Neural progenitor cell (in vitro differentiated cells): ENCODE data around the gene PFN4. TPM values are rescaled to one million over a fixed set of nuclear protein-coding genes. Genes with fewer than 3 reads are reported as not detected.

Source experiments
- DNase-seq: peaks from one replicate; pipeline ENCODE4 v3.0.0-alpha.2; 2016; ENCODE audit warnings: low spot score
- H2AFZ ChIP-seq: fragments of 200-600 bp; sonication (generic); replicated peaks from 2 replicates; pipeline ENCODE4 v1.6.1; 2016; ENCODE audit warnings: antibody characterized with exemption
- H3F3A ChIP-seq: fragments of 200-600 bp; sonication (generic); 2 replicates; pipeline ENCODE4 v1.6.1; 2016; ENCODE audit warnings: antibody characterized with exemption, low read depth
- H3K27ac ChIP-seq: fragments of 200-600 bp; sonication (generic); 2 replicates; pipeline ENCODE4 v1.5.1; 2016; ENCODE audit warnings: mild to moderate bottlenecking
- H3K27me3 ChIP-seq: fragments of 200-600 bp; sonication (generic); 2 replicates; pipeline ENCODE4 v1.6.1; 2016; ENCODE audit warnings: mild to moderate bottlenecking, moderate library complexity
- H3K36me3 ChIP-seq: fragments of 200-600 bp; sonication (generic); 2 replicates; pipeline ENCODE4 v1.5.1; 2016
- H3K4me1 ChIP-seq: fragments of 200-600 bp; sonication (generic); 2 replicates; pipeline ENCODE4 v1.6.1; 2016; ENCODE audit warnings: mixed run types
- H3K4me2 ChIP-seq: fragments of 200-600 bp; sonication (generic); 2 replicates; pipeline ENCODE4 v1.6.1; 2016
- H3K4me3 ChIP-seq: fragments of 200-600 bp; sonication (generic); 2 replicates; pipeline ENCODE4 v1.5.1; 2016
- H3K79me2 ChIP-seq: fragments of 200-600 bp; sonication (generic); 2 replicates; pipeline ENCODE4 v1.6.1; 2016; ENCODE audit warnings: low read depth
- H3K9ac ChIP-seq: fragments of 200-600 bp; sonication (generic); 2 replicates; pipeline ENCODE4 v1.6.1; 2016
- H3K9me3 ChIP-seq: fragments of 200-600 bp; sonication (generic); 2 replicates; pipeline ENCODE4 v1.5.1; 2016; ENCODE audit warnings: low read depth
- H4K20me1 ChIP-seq: fragments of 200-600 bp; sonication (generic); 2 replicates; pipeline ENCODE4 v1.6.1; 2016; ENCODE audit warnings: low read depth
- H3K27ac Mint-ChIP-seq: 3 replicates; pipeline ENCODE4 v1.8.0; 2021; ENCODE audit warnings: mixed read lengths
- H3K27me3 Mint-ChIP-seq: 2 replicates; pipeline ENCODE4 v1.8.0; 2022; ENCODE audit warnings: low read depth, mild to moderate bottlenecking, inconsistent platforms, moderate library complexity, mixed read lengths; ENCODE audit not compliant: insufficient read depth
- H3K36me3 Mint-ChIP-seq: 3 replicates; pipeline ENCODE4 v1.8.0; 2021; ENCODE audit warnings: mixed read lengths
- H3K4me1 Mint-ChIP-seq: 3 replicates; pipeline ENCODE4 v1.8.0; 2021; ENCODE audit warnings: mixed read lengths
- H3K4me3 Mint-ChIP-seq: 3 replicates; pipeline ENCODE4 v1.8.0; 2021; ENCODE audit warnings: mild to moderate bottlenecking, moderate library complexity, mixed read lengths
- H3K9me3 Mint-ChIP-seq: 3 replicates; pipeline ENCODE4 v1.8.0; 2020; ENCODE audit warnings: mixed read lengths
- EZH2 ChIP-seq: fragments of 200-600 bp; sonication (generic); IDR thresholded peaks from 2 replicates; pipeline ENCODE4 v1.6.1; 2017; ENCODE audit warnings: antibody characterized with exemption, mild to moderate bottlenecking, moderate library complexity
- EZH2phosphoT487 ChIP-seq: fragments of 200-600 bp; sonication (generic); IDR thresholded peaks from 2 replicates; pipeline ENCODE4 v1.6.1; 2017; ENCODE audit warnings: antibody characterized with exemption
- total RNA-seq: library from RNA; depleted of rRNA; stranded (reverse); fragments of >200 nt; gene quantifications from 2 replicates; pipeline ENCODE4 v1.2.3, GENCODE V29; 2015; ENCODE audit warnings: low replicate concordance
- TF ChIP-seq, protein P1 (sequence below): fragments of 200-600 bp; sonication (generic); IDR thresholded peaks from 2 replicates; pipeline ENCODE4 v1.5.1; 2017; ENCODE audit warnings: antibody characterized with exemption, mild to moderate bottlenecking

The PFN4 gene
- total RNA-seq, 1 donor from 2014 or later: 0.21 TPM

DNA sequence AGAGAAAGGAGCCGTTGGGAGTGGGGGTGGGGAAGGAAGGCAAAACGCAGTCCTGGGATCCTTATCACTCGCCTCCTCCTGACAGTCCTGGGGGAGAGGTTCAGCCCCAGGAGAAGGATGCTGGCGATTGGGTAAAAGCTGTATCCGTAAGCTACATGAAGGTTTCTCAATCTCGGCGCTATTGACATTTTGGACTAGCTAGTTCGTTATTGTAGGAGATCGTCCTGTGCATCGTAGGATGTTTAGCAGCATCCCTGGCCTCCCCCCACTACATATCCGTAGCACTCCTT lies 38.0 kb downstream of the PFN4 start:
- Mint-ChIP-seq H3K4me3 (peak overlapping the region; percentile 93), H3K9me3 (no peaks in the 10 kb centered on the region), H3K4me1 (peaks cover 20% of the 10 kb centered on the region), H3K27me3 (peaks cover 5% of the 10 kb centered on the region), H3K36me3 (peaks cover 11% of the 10 kb centered on the region), H3K27ac (peak overlapping the region; percentile 97)
- Histone ChIP-seq H3K4me1 (peaks cover 12% of the 10 kb centered on the region), H3F3A (peaks cover 30% of the 10 kb centered on the region), H3K27ac (no peak overlapping the region), H3K4me3 (peak overlapping the region; percentile 59), H3K79me2 (peaks cover 8% of the 10 kb centered on the region), H3K27me3 (no peaks in the 10 kb centered on the region), H2AFZ (peak overlapping the region; percentile 91), H3K9me3 (no peaks in the 10 kb centered on the region), H3K9ac (peak overlapping the region; percentile 56), H3K4me2 (peak overlapping the region; percentile 78), H3K36me3 (no peaks in the 10 kb centered on the region), H4K20me1 (no peaks in the 10 kb centered on the region)
- no peak for DNase-seq
- TF ChIP-seq EZH2phosphoT487 (no peak), EZH2 (no peak)
- TF ChIP-seq, protein P1, sequence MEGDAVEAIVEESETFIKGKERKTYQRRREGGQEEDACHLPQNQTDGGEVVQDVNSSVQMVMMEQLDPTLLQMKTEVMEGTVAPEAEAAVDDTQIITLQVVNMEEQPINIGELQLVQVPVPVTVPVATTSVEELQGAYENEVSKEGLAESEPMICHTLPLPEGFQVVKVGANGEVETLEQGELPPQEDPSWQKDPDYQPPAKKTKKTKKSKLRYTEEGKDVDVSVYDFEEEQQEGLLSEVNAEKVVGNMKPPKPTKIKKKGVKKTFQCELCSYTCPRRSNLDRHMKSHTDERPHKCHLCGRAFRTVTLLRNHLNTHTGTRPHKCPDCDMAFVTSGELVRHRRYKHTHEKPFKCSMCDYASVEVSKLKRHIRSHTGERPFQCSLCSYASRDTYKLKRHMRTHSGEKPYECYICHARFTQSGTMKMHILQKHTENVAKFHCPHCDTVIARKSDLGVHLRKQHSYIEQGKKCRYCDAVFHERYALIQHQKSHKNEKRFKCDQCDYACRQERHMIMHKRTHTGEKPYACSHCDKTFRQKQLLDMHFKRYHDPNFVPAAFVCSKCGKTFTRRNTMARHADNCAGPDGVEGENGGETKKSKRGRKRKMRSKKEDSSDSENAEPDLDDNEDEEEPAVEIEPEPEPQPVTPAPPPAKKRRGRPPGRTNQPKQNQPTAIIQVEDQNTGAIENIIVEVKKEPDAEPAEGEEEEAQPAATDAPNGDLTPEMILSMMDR: no peak

DNA sequence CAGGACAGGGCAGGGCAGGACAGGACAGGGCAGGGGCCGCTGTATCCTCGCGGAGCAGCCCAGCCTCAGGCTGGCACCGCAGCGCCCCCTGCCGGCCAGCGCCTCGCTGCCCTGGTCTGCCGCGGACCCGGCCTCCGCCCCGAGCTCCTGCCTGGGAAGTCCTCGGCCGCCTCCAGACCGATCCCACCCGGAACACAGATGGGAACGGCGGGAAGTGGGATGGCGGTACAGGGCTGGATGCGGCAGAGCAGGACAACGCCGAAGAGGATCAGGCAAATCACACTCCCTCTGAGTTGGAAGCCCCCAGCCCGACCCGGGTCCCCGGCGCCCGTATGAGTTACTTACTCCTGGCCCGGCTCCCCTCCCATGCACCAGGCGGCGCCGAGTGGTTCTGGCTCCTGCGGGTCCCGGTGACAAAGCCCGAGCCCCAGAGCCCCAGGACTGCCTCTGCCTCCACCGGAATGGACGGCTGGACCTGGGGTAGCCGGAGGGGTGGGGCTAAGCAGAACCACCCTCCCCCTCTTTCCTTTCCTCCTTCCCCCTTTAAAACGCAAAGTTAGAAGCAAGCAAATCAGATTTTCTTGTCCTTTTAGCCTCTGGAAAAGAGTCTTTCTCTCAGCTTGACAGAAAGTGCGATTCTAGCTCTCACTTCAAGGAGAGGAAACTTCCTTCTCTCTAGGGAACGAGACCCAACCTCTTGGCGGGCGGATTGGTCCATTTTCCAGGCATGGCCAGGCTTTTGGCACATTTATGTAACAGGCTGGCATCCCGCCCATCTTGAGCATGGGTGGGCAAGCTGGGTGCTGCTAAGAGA lies 38.5 kb downstream of the PFN4 start, which contains the start of gene TP53I3:
Gene TP53I3, minus strand, starts transcription at position 449 of the 814 bp plus-strand sequence. CDS start 508 bp downstream, outside the sequence.
- Mint-ChIP-seq H3K27ac (peak within 1 kb of the TSS; percentile 97), H3K36me3 (peaks cover 11% of the 10 kb centered on the region), H3K4me3 (peak within 1 kb of the TSS; percentile 93), H3K27me3 (peaks cover 6% of the 10 kb centered on the region), H3K9me3 (no peaks in the 10 kb centered on the region), H3K4me1 (peaks cover 20% of the 10 kb centered on the region)
- peak within 1 kb of the TSS; percentile 96 for H3K27ac ChIP-seq
- H3F3A ChIP-seq: peaks cover 30% of the 10 kb centered on the region
- H3K4me1 ChIP-seq: peaks cover 12% of the 10 kb centered on the region
- peaks cover 8% of the 10 kb centered on the region for H3K79me2 ChIP-seq
- no peaks in the 10 kb centered on the region for H3K36me3 ChIP-seq
- H2AFZ ChIP-seq: peak within 1 kb of the TSS; percentile 91
- H3K4me3 ChIP-seq: peak within 1 kb of the TSS; percentile 59
- DNase-seq: peak; percentile 96
- H3K4me2 ChIP-seq: peak within 1 kb of the TSS; percentile 78
- no peaks in the 10 kb centered on the region for H4K20me1 ChIP-seq
- TF ChIP-seq, protein P1: peak; percentile 93
- TF ChIP-seq EZH2 (no peak), EZH2phosphoT487 (no peak)
- H3K9me3 ChIP-seq: no peaks in the 10 kb centered on the region
- H3K9ac ChIP-seq: peak within 1 kb of the TSS; percentile 64
- H3K27me3 ChIP-seq: no peaks in the 10 kb centered on the region

DNA sequence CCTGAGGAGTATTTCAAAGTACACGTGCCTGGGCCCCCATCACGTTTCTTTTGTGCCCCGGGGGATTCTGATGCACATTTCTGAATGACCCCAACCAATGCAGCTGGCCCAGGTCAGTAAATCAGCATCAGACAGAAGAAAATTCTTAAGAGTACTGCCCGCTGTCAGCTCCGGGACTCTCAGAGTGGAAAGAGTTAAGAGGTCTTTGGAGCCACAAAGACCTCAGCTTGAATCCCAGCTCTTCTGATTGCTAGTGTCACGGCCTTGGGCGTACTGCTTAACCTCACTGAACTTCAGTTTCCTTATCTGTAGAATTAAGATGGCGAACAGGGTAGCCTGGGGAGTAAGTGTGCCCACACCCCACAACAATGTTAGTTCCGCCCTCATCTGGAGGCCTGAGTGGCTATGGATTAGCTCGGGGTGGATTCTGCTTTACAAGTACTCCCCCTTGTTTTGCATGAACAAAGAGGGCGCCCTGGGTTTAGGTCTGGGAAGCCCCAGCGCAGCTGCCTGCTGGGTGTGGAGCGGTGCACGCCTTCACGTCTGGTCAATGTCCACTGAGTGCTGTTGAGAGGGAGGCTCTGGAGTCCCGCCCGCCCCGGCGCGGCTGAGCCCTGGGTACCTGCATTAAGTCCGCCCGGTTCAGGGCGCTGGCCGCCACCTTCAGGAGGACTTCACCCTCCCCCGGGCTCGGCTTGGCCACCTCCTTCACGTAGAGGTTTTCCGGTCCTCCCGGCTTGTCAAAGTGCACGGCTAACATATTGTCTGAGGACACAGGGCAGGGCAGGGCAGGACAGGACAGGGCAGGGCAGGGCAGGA lies 39.4 kb downstream of the PFN4 start:
- peak overlapping the region; percentile 93 for H3K4me3 Mint-ChIP-seq
- Histone ChIP-seq H3F3A (peaks cover 31% of the 10 kb centered on the region), H3K4me1 (peaks cover 12% of the 10 kb centered on the region), H3K4me2 (peak overlapping the region; percentile 78), H4K20me1 (no peaks in the 10 kb centered on the region), H2AFZ (peak overlapping the region; percentile 91), H3K27ac (peak overlapping the region; percentile 96), H3K79me2 (peaks cover 8% of the 10 kb centered on the region), H3K36me3 (no peaks in the 10 kb centered on the region), H3K9me3 (no peaks in the 10 kb centered on the region), H3K27me3 (no peaks in the 10 kb centered on the region), H3K9ac (peak overlapping the region; percentile 64), H3K4me3 (peak overlapping the region; percentile 59)
- peak; percentile 91 for DNase-seq
- peaks cover 9% of the 10 kb centered on the region for H3K36me3 Mint-ChIP-seq
- peaks cover 6% of the 10 kb centered on the region for H3K27me3 Mint-ChIP-seq
- TF ChIP-seq EZH2 (no peak), EZH2phosphoT487 (no peak)
- TF ChIP-seq, protein P1: no peak
- peaks cover 20% of the 10 kb centered on the region for H3K4me1 Mint-ChIP-seq
- no peaks in the 10 kb centered on the region for H3K9me3 Mint-ChIP-seq
- peak overlapping the region; percentile 97 for H3K27ac Mint-ChIP-seq
